NT2/D1 (cell line): ENCODE measurements around the gene TBC1D5.
"Not testable (repeated sequence)": the region's sequence is repeated elsewhere in the genome, so short reads cannot be mapped to it uniquely, and the experiment has no call there.

Source experiments
- DNase-seq: peaks from one replicate; pipeline ENCODE4 v3.0.0-alpha.2; 2011; ENCODE audit warnings: low read depth, low spot score
- H3K27me3 ChIP-seq: 2 replicates; pipeline ENCODE4 v1.6.0; 2011; ENCODE audit warnings: mild to moderate bottlenecking; ENCODE audit not compliant: insufficient read length, insufficient read depth
- H3K36me3 ChIP-seq: 2 replicates; pipeline ENCODE4 v1.6.1; 2011; ENCODE audit warnings: mild to moderate bottlenecking, low read length, mixed read lengths; ENCODE audit not compliant: insufficient read depth, insufficient read length
- H3K4me1 ChIP-seq: 2 replicates; pipeline ENCODE4 v1.5.1; 2011; ENCODE audit not compliant: insufficient read depth, insufficient read length
- H3K4me3 ChIP-seq: 2 replicates; pipeline ENCODE4 v1.5.1; 2011; ENCODE audit warnings: low read depth; ENCODE audit not compliant: insufficient read length
- H3K9ac ChIP-seq: 2 replicates; pipeline ENCODE4 v1.6.0; 2011; ENCODE audit warnings: low read depth; ENCODE audit not compliant: insufficient read length
- H3K9me3 ChIP-seq: 2 replicates; pipeline ENCODE4 v1.5.1; 2011; ENCODE audit warnings: mild to moderate bottlenecking, low read length; ENCODE audit not compliant: insufficient read depth
- SUZ12 ChIP-seq: IDR thresholded peaks from 2 replicates; pipeline ENCODE4 v1.6.1; 2011; ENCODE audit not compliant: insufficient read length, insufficient read depth; ENCODE audit errors: extremely low read depth
- YY1 ChIP-seq: IDR thresholded peaks from 2 replicates; pipeline ENCODE4 v1.6.1; 2011; ENCODE audit not compliant: insufficient read length, insufficient read depth
- ZNF274 ChIP-seq: IDR thresholded peaks from 2 replicates; pipeline ENCODE4 v1.6.1; 2011; ENCODE audit warnings: mild to moderate bottlenecking, low read depth, low read length

Gene TBC1D5

GRCh38 chr3:17367171-17367570 lies 375.3 kb downstream of the TBC1D5 start:
- H3K4me3 ChIP-seq: no peak overlapping the region
- no peaks in the 10 kb centered on the region for H3K27me3 ChIP-seq
- no peak for TF ChIP-seq ZNF274
- TF ChIP-seq YY1: no peak
- no peak for TF ChIP-seq SUZ12
- DNase-seq: no peak
- H3K36me3 ChIP-seq: peaks cover 6% of the 10 kb centered on the region
- H3K4me1 ChIP-seq: no peaks in the 10 kb centered on the region
- no peaks in the 10 kb centered on the region for H3K9me3 ChIP-seq
- H3K9ac ChIP-seq: no peak overlapping the region

DNA sequence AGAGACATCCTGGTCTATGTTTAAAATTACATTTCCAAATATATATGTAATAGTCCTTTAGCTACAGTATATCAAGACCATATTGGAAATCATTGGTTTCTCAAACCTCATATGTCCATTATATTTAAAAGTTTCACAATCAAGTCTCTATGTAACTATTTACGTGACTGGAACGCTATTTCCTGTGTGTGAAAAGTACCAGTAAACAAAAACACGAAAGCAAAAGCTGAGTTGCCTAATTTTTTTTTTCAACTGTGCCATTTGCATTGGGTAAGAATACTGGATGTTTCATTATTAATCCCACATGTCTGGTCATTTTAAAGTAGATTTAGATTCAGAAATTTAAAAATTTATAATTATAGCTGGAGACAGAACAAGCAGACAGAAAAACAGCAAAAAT lies 381.4 kb downstream of the TBC1D5 start:
- Histone ChIP-seq H3K36me3 (no peaks in the 10 kb centered on the region), H3K9ac (no peak overlapping the region), H3K27me3 (no peaks in the 10 kb centered on the region), H3K4me3 (no peak overlapping the region), H3K4me1 (no peaks in the 10 kb centered on the region), H3K9me3 (no peaks in the 10 kb centered on the region)
- no peak for DNase-seq
- no peak for TF ChIP-seq YY1
- no peak for TF ChIP-seq SUZ12
- TF ChIP-seq ZNF274: no peak

DNA sequence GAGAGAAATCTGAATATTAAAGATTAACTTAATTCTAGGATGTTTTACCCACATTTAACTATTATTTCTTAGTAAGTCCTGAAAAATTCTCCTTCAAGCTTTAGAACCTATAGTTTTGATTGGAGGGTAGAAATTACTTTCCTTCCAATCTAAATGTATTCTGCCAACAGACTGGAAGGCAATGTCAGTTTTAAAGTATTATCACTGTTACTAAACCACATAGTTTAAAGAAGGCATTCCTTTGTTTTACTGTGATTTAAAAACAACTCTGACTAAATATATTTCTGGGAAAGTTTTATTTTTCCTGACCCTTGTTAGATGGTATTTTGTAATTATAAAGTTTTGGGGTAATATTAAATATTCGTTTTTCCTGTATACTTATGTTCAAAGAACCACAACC lies 382.5 kb downstream of the TBC1D5 start:
- H3K36me3 ChIP-seq: no peaks in the 10 kb centered on the region
- no peaks in the 10 kb centered on the region for H3K9me3 ChIP-seq
- no peaks in the 10 kb centered on the region for H3K27me3 ChIP-seq
- no peak for DNase-seq
- H3K4me1 ChIP-seq: no peaks in the 10 kb centered on the region
- no peak overlapping the region for H3K4me3 ChIP-seq
- TF ChIP-seq SUZ12: no peak
- H3K9ac ChIP-seq: no peak overlapping the region

DNA sequence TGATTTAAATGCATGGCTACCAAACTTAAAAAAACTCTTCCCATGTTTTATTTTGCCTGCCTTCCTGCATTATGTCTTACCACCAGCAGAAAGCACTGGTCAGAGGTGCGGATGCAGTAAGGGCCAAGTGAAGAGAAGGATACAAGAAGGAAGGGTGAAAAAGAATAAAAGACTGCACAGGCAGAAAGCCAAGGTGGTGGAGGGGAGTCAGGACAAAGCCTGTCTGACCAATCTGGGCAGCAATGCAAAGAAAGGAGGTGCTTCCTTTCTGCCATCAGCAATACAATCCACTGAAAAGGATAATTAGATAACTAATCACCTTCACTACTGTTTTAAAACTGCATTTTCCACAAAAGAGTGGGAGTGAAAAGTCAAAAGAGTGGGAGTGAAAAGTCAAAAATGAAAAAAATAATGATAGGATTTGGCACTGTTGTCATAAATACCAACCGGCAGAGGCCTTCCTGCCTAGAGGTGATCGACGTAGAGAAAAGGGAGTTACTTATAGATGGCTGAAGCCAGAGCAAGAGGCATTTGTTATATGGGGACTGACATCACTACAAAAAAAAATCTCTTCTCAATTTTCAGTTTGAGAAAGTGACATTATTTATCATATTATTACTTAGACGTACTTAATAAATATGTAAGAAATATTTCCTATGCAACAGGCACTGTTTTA lies 385.3 kb downstream of the TBC1D5 start:
- no peaks in the 10 kb centered on the region for H3K27me3 ChIP-seq
- no peak overlapping the region for H3K4me3 ChIP-seq
- DNase-seq: no peak
- H3K9ac ChIP-seq: no peak overlapping the region
- H3K4me1 ChIP-seq: no peaks in the 10 kb centered on the region
- no peaks in the 10 kb centered on the region for H3K9me3 ChIP-seq
- no peaks in the 10 kb centered on the region for H3K36me3 ChIP-seq
- no peak for TF ChIP-seq ZNF274
- no peak for TF ChIP-seq YY1
- no peak for TF ChIP-seq SUZ12

DNA sequence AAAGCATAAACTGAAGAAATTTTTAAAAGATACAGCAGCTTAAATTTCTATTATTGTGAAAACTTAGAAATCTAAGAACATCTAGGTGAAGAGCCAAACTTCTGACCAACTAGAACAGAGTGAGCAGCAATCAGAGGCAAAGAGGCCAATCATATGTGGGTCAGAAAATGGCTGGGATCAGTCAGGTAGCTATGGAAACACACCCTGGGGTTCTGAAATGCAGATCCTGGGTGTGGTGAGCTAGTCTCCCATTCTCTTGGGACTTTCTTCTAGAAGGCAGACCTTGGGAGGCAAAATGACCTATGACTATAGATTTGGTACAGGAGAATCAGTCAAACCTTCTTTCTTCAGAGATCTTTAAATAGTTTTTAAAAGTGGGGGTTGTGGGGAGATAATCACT lies 385.8 kb downstream of the TBC1D5 start:
- TF ChIP-seq YY1: no peak
- no peaks in the 10 kb centered on the region for H3K4me1 ChIP-seq
- H3K27me3 ChIP-seq: no peaks in the 10 kb centered on the region
- DNase-seq: no peak
- H3K9me3 ChIP-seq: no peaks in the 10 kb centered on the region
- H3K9ac ChIP-seq: no peak overlapping the region
- H3K36me3 ChIP-seq: no peaks in the 10 kb centered on the region
- H3K4me3 ChIP-seq: no peak overlapping the region

GRCh38 chr3:17355591-17355990 lies 386.8 kb downstream of the TBC1D5 start:
- TF ChIP-seq SUZ12: no peak
- TF ChIP-seq YY1: no peak
- no peak for TF ChIP-seq ZNF274
- no peaks in the 10 kb centered on the region for H3K9me3 ChIP-seq
- DNase-seq: no peak
- no peak overlapping the region for H3K9ac ChIP-seq
- no peak overlapping the region for H3K4me3 ChIP-seq
- H3K36me3 ChIP-seq: no peaks in the 10 kb centered on the region
- H3K27me3 ChIP-seq: no peaks in the 10 kb centered on the region
- no peaks in the 10 kb centered on the region for H3K4me1 ChIP-seq

DNA sequence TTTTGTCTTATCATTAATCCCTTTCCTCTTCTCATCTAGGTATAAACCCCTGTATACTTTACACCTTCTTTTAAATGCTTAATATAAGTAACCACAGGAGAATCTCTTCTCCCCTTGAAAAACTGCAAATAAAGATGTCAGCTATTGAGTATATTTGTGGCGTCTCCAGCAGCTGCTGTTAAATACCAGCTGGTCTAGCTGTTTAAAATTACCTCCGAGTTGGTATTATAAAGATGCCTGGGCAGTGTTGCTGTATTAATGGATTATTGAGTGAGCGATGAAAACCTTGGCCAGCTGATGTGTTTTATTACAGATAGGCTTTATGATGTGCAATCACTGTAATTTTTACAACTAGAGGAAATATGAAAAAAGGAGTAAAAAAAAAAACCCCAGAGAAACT lies 388.1 kb downstream of the TBC1D5 start:
- no peak for DNase-seq
- TF ChIP-seq ZNF274 (no peak), YY1 (no peak)
- Histone ChIP-seq H3K4me3 (no peak overlapping the region), H3K9me3 (no peaks in the 10 kb centered on the region), H3K27me3 (no peaks in the 10 kb centered on the region), H3K4me1 (no peaks in the 10 kb centered on the region), H3K36me3 (no peaks in the 10 kb centered on the region), H3K9ac (no peak overlapping the region)

GRCh38 chr3:17352620-17353019 lies 389.8 kb downstream of the TBC1D5 start:
- Histone ChIP-seq H3K9ac (no peak overlapping the region), H3K27me3 (no peaks in the 10 kb centered on the region)
- no peak for DNase-seq

GRCh38 chr3:17351193-17351592 lies 391.2 kb downstream of the TBC1D5 start:
- not testable (repeated sequence) for DNase-seq

More at GRCh38 chr3:17352620-17353019, 389.8 kb downstream of the TBC1D5 start:
- H3K4me3 ChIP-seq: no peak overlapping the region
- TF ChIP-seq ZNF274: no peak
- no peak for TF ChIP-seq SUZ12
- no peak for TF ChIP-seq YY1
- no peaks in the 10 kb centered on the region for H3K4me1 ChIP-seq
- no peaks in the 10 kb centered on the region for H3K36me3 ChIP-seq
- H3K9me3 ChIP-seq: no peaks in the 10 kb centered on the region

More at GRCh38 chr3:17351193-17351592, 391.2 kb downstream of the TBC1D5 start:
- not testable (repeated sequence) for H3K9me3 ChIP-seq, H3K4me3 ChIP-seq, H3K27me3 ChIP-seq, H3K4me1 ChIP-seq, H3K9ac ChIP-seq, H3K36me3 ChIP-seq
